HG02981 (cell line): Measurements from ENCODE around the gene S100A13.

Experiments used
- ATAC-seq: cut with Tn5 transposase; IDR thresholded peaks from one replicate; pipeline ENCODE4 v1.9.1; 2021; ENCODE audit warnings: mild to moderate bottlenecking, moderate library complexity; ENCODE audit not compliant: unreplicated experiment

Gene S100A13

GRCh38 chr1:153627715-153628626 is 666 bp upstream of the S100A13 start, which contains the start of gene S100A1:
Gene S100A1 (plus strand): TSS chr1:153628434. CDS start chr1:153630522, 2,088 bp downstream.
- ATAC-seq: no peak

DNA sequence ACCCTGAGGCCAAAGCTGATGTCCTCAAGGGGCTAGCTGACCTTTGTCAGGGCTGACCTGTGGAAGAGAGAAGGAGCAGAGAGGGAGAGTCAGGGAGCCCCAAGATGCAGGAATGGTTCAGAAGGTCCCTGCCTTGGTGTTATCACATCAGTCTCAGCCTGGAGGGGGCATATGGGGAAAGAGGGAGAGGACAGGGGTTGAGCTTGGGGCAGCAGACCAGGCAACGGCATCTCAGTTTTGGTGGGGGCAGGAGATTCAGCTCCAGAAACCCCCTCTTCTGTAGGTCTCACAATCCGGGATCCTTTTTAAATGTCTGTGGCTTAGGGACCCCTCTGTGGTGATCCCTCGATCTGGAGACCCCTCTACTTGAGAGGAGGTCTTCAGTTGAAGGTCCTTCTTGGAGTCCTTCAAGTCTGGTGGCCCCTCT is 815 bp downstream of the S100A13 start:
- no peak for ATAC-seq

DNA sequence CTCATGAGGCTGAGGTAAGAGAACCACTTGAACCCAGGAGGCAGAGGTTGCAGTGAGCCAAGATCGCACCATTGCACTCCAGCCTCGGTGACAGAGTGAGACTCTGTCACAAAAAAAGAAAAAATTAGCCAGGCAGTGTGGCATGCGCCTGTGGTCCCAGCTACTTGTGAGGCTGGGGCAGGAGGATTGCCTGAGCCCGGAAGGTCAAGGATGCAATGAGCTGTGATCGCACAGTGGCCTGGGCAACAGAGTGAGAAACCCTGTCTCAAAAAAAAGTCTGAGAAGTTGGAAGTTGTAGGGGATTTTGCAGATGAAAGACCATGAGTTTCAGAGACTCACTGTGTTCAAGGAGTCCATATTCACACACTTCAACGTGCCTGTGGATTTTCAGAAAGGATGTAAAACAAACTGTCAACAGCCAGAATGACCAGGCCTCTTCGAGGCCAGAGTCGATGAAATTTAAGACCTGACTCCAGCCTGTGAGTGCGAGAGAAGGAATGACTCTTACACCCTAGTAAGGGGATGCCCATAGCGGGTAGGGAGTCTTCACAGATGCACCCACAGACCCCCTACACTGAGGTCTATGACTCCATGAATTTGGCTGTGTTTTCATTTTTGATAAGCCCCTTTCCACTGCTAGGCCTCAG is 2.2 kb downstream of the S100A13 start:
- no peak for ATAC-seq

- no peak for ATAC-seq
These were observed 4.2 kb downstream of the S100A13 start for GRCh38 chr1:153623101-153623500.

DNA sequence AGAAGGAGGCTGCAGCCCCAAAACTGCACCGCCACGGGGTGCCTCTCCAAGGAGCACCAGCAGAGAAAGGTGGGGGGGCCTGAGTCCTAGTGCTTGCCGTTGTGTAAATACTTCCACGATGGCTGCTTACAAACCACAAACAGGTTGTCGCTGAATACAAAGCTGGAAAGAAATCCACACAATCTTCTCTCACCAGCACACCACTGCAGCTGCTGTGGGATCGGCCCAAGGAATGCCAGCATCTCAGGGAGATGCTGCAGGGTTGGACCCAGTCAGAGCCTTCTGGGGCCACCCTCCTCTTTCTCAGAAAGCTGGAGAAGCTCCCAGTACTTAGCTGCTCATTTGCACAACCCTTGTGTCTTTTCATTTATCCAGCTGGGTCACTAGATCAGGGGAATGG is 8.1 kb downstream of the S100A13 start:
- no peak for ATAC-seq

DNA sequence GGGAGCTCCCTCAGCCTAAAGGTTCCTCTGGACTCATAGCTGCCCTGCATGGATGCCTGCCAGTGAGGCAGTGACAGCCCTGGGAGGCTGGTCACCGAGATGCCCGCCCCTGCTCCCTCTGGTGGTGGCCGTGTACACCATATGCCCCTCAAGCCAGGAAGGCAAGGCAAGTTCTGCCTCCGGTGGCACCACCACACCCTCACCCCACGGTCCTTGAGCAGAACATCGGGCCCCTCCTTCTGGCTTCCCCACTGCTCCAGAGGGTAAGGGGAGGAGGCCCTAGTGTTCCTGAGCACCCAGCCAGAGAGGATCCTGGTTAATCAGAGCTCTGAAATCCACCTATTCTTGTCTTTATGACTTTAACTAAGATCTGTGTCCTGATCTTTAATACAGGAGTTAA is 9.6 kb downstream of the S100A13 start:
- ATAC-seq: peak; percentile 84

GRCh38 chr1:153616917-153617311 is 10.4 kb downstream of the S100A13 start:
- no peak for ATAC-seq

GRCh38 chr1:153616144-153616916 is 11.0 kb downstream of the S100A13 start, which contains the start of gene S100A14:
Gene S100A14 (minus strand): TSS chr1:153616325. CDS start chr1:153615858, 467 bp downstream.
- no peak for ATAC-seq

GRCh38 chr1:153615406-153615805 is 11.9 kb downstream of the S100A13 start:
- ATAC-seq: no peak

GRCh38 chr1:153614906-153615305 is 12.4 kb downstream of the S100A13 start:
- ATAC-seq: no peak

- ATAC-seq: no peak
These were observed 13.0 kb downstream of the S100A13 start for GRCh38 chr1:153614189-153614900.

- no peak for ATAC-seq
These were observed 13.9 kb downstream of the S100A13 start for GRCh38 chr1:153613406-153613805.

GRCh38 chr1:153612755-153613331 is 14.5 kb downstream of the S100A13 start, which contains the start of gene S100A16:
Gene S100A16 (minus strand): TSS chr1:153613137. CDS start chr1:153608151, 4,986 bp downstream.
- ATAC-seq: no peak

GRCh38 chr1:153612111-153612754 is 15.1 kb downstream of the S100A13 start:
- no peak for ATAC-seq

DNA sequence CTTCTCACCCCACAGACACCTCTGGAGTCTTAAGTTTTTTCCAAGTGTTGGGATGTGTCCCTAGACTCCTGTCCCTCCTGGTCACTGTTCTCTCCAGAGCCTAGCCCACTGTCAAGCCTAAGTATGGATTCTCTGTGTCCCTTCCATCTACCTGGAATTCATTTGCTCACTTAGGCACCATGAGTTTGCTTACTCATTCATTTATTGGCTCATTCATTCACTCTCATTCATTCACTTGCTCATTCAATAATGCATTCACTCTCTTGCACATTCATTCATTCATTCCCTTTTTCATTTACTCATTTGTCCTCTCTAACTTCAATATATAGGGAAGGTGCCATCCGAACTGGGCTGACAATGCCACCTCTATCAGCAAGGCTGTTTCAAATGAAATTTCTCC is 15.9 kb downstream of the S100A13 start:
- no peak for ATAC-seq

- no peak for ATAC-seq
These were observed 16.4 kb downstream of the S100A13 start for GRCh38 chr1:153610811-153611301.

DNA sequence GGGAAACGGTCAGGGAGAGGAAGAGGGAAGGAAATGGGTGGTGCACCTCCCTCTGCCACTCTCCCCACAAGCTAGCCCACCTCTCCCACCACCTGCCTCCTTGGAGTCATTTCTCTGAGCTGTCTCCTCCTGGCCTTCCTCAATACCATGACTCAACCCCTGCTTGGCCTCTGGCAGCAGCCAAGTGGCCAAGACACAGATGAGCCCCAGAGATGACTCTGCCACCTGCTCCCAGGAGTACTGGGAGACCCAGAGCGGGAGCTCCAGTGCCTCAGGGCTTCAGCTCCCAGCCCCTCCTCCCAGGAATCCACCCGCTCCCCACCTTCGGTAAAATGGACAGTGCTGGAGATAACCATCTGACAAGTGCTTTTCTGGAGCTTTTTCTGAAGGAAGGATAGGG is 17.0 kb downstream of the S100A13 start:
- ATAC-seq: no peak

DNA sequence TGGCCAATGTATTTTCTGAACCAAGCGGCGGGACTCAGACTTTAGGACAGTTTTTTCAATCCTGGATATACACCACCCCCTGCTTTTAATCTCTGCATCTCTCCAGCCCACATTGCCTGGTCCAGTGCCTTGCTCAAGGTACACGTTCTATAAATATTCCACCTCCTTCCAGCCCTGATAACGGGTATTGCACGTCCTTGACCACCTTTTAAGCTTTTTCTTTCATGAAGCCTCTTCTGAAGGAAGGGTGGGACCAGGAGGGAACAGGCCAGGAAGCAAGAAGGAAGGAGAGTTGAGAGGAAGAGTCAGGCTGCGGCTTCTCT is 17.8 kb downstream of the S100A13 start:
- ATAC-seq: no peak

DNA sequence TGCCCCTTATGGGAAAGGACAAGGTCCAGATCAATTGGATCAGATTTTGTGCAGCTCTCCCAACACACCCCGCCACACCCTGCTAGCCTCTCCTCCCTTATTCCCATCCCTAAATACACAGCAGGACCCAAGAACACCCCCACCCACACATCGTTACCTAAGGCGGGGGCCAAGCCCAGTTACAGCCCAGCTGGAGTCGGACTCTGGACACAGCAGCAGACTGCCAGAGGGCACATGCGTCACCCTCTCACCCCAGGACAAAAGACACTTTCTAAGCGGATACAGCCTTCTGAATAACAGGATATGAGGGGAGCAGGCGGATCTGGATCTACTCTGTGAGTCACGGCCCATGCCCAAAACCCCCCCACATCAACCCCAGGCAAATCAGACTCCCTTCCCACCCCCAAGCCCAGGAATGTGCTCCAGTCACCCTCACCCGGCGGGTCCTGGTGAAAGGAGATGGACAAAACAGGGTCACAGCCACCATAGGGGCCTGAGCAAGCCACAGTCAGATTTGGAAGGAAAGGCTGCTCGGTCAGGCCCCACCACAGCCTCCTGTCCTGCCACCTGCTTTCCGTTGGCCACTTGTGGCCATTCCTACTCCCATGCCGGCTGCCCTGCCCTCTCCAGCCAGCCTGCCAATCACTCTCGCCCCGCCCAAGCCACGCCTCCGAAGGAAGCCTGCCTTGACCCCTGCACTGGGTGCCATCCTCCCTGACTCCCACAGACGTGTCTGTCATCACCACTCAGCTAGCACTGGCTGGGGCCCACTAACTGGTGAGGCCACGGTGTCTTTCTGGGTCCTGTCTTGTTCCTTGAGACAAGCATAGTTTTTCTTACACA is 18.3 kb downstream of the S100A13 start:
- ATAC-seq: no peak
